MV-4-11 (cell line): ENCODE measurements around the gene AVL9.
A peak's percentile ranks its signal among the peaks of the same experiment; 100 is the strongest.

Experiments
- DNase-seq: peaks from one replicate; lab custom pipeline; 2025; lab: John Stamatoyannopoulos, UW

AVL9 gene

GRCh38 chr7:32535162-32535702, 39.9 kb downstream of the AVL9 start:
- peak; percentile 76 for DNase-seq

- DNase-seq: no peak
These were observed 40.7 kb downstream of the AVL9 start for GRCh38 chr7:32536016-32536415.

GRCh38 chr7:32536585-32536984, 41.3 kb downstream of the AVL9 start:
- no peak for DNase-seq

DNA sequence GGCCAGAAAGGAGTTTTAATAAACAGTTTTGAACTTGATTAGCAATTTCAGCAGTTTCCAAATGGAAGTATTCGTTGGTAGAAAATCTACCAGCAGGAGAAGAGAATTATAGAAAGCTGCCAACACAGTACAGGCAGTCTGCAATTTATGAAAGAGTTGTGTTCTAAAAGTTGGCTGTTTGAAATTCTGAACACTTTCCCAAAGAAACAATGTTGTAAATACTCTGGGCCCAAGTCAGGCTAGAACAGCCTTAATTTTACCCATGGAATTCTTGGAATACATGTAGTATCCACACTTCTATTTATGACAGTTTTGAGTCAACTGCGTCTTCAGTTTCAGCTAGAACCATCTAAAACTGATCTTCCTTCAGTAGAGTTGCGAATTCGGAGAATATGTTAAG, 42.5 kb downstream of the AVL9 start:
- no peak for DNase-seq

DNA sequence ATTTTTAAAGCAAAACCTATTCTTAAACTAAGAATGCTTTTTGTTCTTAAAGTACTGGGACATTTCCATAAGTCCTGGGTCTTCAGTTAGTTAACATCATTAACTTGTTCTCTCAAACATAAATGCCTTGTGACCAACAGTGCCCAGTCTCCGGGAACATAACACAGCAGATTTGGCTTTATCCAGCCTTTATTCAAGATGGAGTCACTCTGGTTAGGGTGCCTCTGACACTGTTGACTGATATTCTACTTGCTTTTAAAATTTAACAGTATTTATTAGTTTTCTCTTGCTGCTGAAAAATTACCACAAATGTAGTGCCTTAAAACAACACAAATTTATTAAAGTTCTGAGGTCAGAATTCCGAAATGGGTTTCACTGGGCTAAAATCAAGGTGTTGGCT, 44.1 kb downstream of the AVL9 start:
- no peak for DNase-seq

- no peak for DNase-seq
These were observed 44.7 kb downstream of the AVL9 start for GRCh38 chr7:32539919-32540531.

DNA sequence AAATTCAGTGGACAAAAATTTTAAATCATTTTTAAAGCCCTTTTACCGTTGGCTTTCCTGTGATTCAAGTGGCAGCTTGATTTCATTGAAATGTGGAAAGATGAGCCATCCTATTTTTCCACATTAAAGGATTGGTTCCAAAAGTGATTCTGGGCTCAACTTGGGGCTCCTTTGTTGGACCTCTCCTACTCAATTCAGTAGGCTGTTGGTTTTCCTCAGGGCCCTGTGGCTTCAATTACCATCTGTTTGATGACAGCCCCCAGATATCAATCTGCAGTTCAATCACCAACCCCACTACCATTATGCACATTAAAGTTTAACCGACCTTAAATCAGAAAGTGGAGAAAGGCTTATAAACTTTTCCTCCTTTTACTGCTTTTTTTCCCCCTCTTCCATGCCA, 47.3 kb downstream of the AVL9 start:
- no peak for DNase-seq

DNA sequence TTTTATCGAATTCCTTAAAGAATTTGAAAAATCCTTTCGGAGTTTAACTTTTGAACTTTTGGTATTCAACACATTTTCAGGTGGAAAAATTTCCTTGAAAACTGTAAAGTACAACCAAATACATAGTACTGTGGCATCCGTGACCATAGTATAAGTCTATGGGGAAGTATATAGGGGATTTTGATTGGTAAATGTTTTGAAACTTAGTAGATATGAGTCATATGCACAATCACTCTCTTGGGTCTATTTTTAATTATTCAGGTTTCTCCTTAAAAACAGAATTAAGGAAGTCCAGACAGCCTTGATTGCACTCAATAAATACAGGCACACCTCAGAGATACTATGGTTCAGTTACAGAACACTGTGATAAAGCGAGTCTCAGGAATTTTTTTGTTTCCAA, 64.2 kb downstream of the AVL9 start:
- peak; percentile 67 for DNase-seq

DNA sequence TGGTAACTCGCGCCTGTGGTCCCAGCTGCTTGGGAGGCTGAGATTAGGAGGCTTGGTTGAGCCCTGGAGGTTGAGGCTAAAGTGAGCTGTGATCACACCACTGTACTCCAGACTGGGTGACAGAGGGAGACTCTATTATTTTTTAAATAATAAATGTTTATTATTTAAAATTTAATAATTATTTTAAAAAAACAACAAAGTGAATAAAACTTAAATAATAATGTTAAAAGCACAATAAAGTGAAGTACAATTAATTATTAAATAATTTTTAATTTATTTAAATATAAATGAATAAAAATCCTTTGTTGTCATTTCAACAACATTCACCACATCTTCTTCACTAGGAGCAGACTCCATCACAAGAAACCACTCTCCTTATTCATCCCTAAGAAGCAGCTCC, 64.8 kb downstream of the AVL9 start:
- no peak for DNase-seq

DNA sequence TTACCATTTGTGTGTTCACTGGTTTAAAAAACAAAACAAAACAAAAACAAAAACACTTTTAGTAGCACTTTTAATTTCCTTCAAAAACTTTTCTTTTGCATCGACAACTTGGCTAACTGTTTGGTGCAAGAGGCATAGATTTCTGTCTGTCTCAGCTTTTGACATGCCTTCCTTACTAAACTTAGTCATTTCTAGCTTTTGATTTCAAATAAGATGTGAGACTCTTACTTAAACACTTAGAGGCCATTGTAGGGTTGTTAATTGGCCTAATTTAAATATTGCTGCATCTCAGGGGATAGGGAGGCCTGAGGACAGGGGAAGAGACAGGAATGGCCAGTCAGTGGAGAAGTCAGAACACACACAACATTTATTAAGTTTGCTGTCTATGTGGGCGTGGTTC, 66.3 kb downstream of the AVL9 start:
- no peak for DNase-seq

DNA sequence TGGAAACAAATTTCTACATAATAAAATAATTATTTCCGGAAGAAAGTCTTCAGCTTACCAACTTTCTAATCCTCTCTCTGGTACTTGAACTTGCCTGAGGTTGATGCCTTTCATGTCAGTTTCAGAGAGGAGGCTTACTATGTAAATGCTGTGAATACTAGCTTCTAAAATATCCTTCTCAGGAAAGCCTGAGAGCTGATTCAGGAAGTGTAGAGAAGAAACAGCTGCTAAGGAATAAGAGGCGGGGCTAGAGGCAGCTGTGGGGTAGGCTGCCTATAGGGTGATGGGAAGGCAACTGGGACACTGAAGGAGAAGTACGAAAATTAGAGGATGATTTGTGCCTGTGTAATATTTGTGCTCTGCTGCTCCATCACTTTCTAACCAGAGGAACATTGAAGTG, 69.3 kb downstream of the AVL9 start:
- DNase-seq: peak; percentile 36

GRCh38 chr7:32569388-32570289, 74.3 kb downstream of the AVL9 start:
- no peak for DNase-seq

- no peak for DNase-seq
These were observed 77.9 kb downstream of the AVL9 start for GRCh38 chr7:32573110-32573687.

DNA sequence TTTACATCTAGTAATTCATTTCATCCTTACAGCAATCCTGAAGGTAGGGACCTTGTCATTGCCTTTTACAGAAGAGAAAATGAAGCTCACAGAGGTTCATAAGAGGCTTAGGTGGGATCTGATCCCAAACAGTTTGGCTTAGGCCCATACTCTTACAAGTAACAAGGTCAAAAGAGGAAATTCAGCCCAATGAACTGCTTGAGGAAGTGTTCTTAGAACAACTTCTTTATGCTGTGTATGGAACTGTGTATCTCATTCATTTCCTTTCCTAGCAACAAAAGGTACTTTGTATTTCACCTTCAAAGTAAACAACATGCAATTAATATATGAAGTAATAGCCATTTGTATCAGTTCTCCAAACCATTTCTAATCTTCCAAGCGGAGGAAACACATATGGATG, 79.3 kb downstream of the AVL9 start:
- DNase-seq: peak; percentile 32

- no peak for DNase-seq
These were observed 82.1 kb downstream of the AVL9 start for GRCh38 chr7:32577421-32577820.

DNA sequence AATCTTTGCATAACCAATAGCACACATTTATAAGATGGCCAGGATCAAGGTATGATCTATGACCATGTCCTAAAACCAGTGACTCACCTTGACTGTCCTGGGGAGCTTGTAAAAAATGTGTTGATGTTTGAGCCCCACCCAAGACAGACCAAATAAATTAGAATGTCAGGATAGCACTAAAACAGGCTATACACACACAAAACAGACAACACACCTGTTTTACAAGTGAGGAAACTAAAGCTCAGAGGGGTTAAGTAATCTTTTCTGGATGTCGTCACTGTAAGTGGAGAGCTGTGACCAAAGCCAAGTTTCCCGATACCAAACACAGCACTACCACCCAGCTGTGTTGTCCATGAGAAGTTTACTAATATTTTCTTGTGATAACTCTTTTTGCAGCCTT, 84.5 kb downstream of the AVL9 start:
- no peak for DNase-seq

DNA sequence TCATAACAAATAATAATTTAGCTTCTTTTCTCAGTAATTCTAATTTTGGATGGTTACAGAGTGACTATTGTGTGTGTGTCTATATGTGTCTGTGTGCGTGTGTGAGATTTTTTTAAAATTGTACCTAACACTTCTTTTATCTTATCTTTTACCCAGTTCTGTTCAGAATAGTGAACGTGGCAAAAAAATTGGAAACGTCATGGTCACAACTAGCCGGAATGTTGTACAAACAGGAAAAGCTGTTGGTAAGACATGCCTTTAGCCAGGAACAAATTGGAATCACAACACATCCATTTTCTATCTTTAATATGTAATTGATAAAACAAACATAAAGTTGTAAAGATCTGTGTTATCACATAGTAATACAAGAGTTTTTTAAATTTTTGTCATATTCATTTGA, 85.4 kb downstream of the AVL9 start:
- DNase-seq: no peak

GRCh38 chr7:32582036-32582435, 86.7 kb downstream of the AVL9 start:
- DNase-seq: no peak

GRCh38 chr7:32583791-32584190, 88.5 kb downstream of the AVL9 start:
- DNase-seq: peak; percentile 19

- DNase-seq: peak; percentile 84
These were observed 91.3 kb downstream of the AVL9 start for GRCh38 chr7:32586291-32587221.

DNA sequence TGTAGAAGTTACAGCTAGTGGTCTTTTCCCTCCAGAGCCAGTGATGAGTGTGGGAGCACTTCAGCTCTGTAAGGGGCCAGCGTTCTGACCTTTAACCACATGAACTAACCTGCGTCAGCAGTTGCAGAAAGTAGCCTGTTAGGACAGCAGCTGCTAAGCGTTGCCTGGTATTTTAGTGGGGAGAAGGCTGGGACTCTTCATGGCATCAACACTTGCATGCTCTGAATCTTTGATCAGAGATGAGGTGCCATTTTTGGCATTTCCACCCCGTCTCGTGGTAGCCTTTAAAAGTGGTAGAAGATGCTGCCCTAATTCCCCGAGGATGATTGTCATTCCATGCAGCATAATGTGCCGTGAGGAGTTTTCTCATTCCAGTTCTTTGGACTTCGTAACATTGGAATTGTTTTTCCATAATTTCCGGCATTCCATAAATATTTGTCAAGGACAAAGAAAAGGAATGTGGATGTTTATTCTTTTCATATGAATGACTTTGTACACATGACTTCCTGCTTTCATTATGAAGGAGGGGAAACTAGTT, 92.2 kb downstream of the AVL9 start:
- DNase-seq: no peak

DNA sequence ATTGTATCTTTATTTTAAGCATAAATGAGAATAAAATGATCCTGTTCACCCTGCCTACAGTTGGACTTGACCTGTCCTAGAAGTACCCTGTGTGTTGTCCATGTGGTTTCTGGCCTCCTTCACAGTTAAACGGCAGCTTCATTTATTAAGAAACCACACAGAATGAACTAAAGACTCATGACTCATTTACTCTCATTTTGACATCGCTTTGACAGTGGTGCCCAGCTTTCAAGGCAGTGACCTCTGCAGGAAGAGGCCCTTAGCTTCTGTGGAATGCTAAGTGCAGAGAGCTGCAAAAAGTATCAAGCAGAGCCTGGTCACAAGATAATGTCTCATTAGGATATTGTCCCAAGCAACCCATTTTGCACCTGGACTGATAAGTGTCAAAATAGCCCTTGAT, 93.4 kb downstream of the AVL9 start:
- DNase-seq: peak; percentile 94
